ENCODE measurements around the gene NBEAL2. TPM values are rescaled to one million over a fixed set of nuclear protein-coding genes. Genes with fewer than 3 reads are reported as not detected.

The NBEAL2 gene
- total and polyA plus RNA-seq, 11 donors: 8.1 to 45.7 (median 13.1) TPM

GRCh38 chr3:46947981-46948791 is 31.3 kb upstream of the NBEAL2 start:
- Histone ChIP-seq H3K9me3 (no peaks in the 10 kb centered on the region), H3K27me3 (no peaks in the 10 kb centered on the region), H3K4me1 (peaks cover 21 to 98% (median 85%) of the 10 kb centered on the region in 12 donors), H3K27ac (peak overlapping the region; percentile 35 to 93 (median 84)), H3K4me3 (peak overlapping the region in 1 of 12 donors; percentile 6), H3K36me3 (peaks cover 0 to 6% (median 0%) of the 10 kb centered on the region in 9 donors)
- TF ChIP-seq POLR2A (IDR thresholded peaks at IDR 0.05): no peak
- no peak for TF ChIP-seq CTCF (IDR thresholded peaks at IDR 0.05)
- ATAC-seq: peak; percentile 72 to 87 (median 80)
- peak; percentile 60 to 87 (median 64) for DNase-seq
- intact Hi-C loops (cut with DNase I): loop anchor here in 2 of 10 donors (1.0 to 2.0 kb wide), 2 partner anchors 29 to 31 kb away; partner anchors contain the start of genes CCDC12 (in 1 of the 2) and NBEAL2 (in 1 of the 2)
- WGBS, 4 donors: 32 to 37% (median 34%) methylated on average over 18 to 19 of the region's 19 CpGs

- Histone ChIP-seq H3K27me3 (no peaks in the 10 kb centered on the region), H3K4me3 (peak overlapping the region in 1 of 12 donors; percentile 6), H3K9me3 (no peaks in the 10 kb centered on the region), H3K36me3 (peaks cover 0 to 6% (median 0%) of the 10 kb centered on the region in 9 donors), H3K4me1 (peaks cover 22 to 98% (median 84%) of the 10 kb centered on the region in 12 donors), H3K27ac (peak overlapping the region; percentile 35 to 93 (median 84))
- WGBS, 4 donors: 24 to 37% (median 30%) methylated on average over 6 of the region's 6 CpGs
- TF ChIP-seq CTCF (IDR thresholded peaks at IDR 0.05): no peak
- no peak for TF ChIP-seq POLR2A (IDR thresholded peaks at IDR 0.05)
- DNase-seq: peak; percentile 55 to 80 (median 61)
- peak; percentile 14 to 50 (median 36) for ATAC-seq
- intact Hi-C loops (cut with DNase I): loop anchor here in 2 of 10 donors (1.0 to 2.0 kb wide), 2 partner anchors 28 to 30 kb away; partner anchors contain the start of genes CCDC12 (in 1 of the 2) and NBEAL2 (in 1 of the 2)
Measured at GRCh38 chr3:46948830-46949671, 30.4 kb upstream of the NBEAL2 start.

GRCh38 chr3:46950177-46950576 is 29.3 kb upstream of the NBEAL2 start:
- H3K27ac ChIP-seq: peak overlapping the region in 9 of 12 donors; percentile 20 to 93 (median 83)
- ATAC-seq (no peak), DNase-seq (no peak)
- H3K36me3 ChIP-seq: peaks cover 0 to 6% (median 0%) of the 10 kb centered on the region in 9 donors
- no peak for TF ChIP-seq POLR2A (IDR thresholded peaks at IDR 0.05)
- no peak for TF ChIP-seq CTCF (IDR thresholded peaks at IDR 0.05)
- no peak overlapping the region for H3K4me3 ChIP-seq
- intact Hi-C loops (cut with DNase I): no loop called here
- no peaks in the 10 kb centered on the region for H3K9me3 ChIP-seq
- peaks cover 22 to 98% (median 82%) of the 10 kb centered on the region in 12 donors for H3K4me1 ChIP-seq
- 95 to 100% (median 98%) methylated on average over 2 of the region's 2 CpGs for WGBS, 4 donors
- no peaks in the 10 kb centered on the region for H3K27me3 ChIP-seq
